A673 (cell line): Measurements from ENCODE around the gene SLC26A2.

Experiments
- EZH2 ChIP-seq: fragments of 200-600 bp; sonication (generic); IDR thresholded peaks from 2 replicates; pipeline ENCODE4 v1.6.1; 2017; ENCODE audit warnings: borderline replicate concordance, low read depth, mild to moderate bottlenecking, mixed read lengths, antibody characterized with exemption, low read length; ENCODE audit not compliant: poor library complexity, severe bottlenecking
- TF ChIP-seq, protein P1 (sequence below): fragments of 300-800, 200-600 bp; sonication (generic); conservative IDR thresholded peaks from 2 replicates; pipeline ENCODE4 v1.5.1; 2017; ENCODE audit warnings: low read depth, mild to moderate bottlenecking, antibody characterized with exemption, low read length, moderate library complexity, mixed read lengths

- TF ChIP-seq, protein P1, sequence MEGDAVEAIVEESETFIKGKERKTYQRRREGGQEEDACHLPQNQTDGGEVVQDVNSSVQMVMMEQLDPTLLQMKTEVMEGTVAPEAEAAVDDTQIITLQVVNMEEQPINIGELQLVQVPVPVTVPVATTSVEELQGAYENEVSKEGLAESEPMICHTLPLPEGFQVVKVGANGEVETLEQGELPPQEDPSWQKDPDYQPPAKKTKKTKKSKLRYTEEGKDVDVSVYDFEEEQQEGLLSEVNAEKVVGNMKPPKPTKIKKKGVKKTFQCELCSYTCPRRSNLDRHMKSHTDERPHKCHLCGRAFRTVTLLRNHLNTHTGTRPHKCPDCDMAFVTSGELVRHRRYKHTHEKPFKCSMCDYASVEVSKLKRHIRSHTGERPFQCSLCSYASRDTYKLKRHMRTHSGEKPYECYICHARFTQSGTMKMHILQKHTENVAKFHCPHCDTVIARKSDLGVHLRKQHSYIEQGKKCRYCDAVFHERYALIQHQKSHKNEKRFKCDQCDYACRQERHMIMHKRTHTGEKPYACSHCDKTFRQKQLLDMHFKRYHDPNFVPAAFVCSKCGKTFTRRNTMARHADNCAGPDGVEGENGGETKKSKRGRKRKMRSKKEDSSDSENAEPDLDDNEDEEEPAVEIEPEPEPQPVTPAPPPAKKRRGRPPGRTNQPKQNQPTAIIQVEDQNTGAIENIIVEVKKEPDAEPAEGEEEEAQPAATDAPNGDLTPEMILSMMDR = no peak
- TF ChIP-seq EZH2 = no peak
Observed at GRCh38 chr5:150035139-150035895, 74.8 kb downstream of the SLC26A2 start.
